HCT116 (cell line): ENCODE measurements around the gene PDE6G. TPM values are rescaled to one million over a fixed set of nuclear protein-coding genes. Genes with fewer than 3 reads are reported as not detected.

Source experiments
- ATAC-seq: fragments of 200-7000 bp; cut with Tn5 transposase; 2 replicates; pipeline ENCODE4 v1.9.1; 2020; ENCODE audit warnings: mild to moderate bottlenecking, moderate library complexity
- BruUV-seq: library from RNA; stranded (reverse); fragments of 400-500 nt; replicated peaks from 2 replicates; lab custom pipeline; 2021; lab: Mats Ljungman, UMichigan
- CTCF ChIA-PET: fragments of 300-600 bp; sonication (Branson Sonifier 250); formaldehyde crosslinking; loops from one replicate; lab custom pipeline; 2021; ENCODE audit warnings: antibody characterized with exemption; lab: Charles Lee
- POLR2A ChIA-PET: fragments of 300-600, 350-600 bp; sonication (Branson Sonifier 250); formaldehyde crosslinking; loops from one replicate; lab custom pipeline; 2021; ENCODE audit warnings: antibody characterized with exemption; lab: Charles Lee
- RAD21 ChIA-PET, 2 experiments: fragments of 300-600 bp; sonication (Branson Sonifier 250); formaldehyde crosslinking; loops; one replicate each; lab custom pipeline; 2023; ENCODE audit warnings: low total read pairs in 2 of 2; ENCODE audit not compliant: uncharacterized antibody in 2 of 2, unreplicated experiment in 2 of 2, low non-redundant PET in 1 of 2; lab: Charles Lee
- DNase-seq: peaks from one replicate; pipeline ENCODE4 v3.0.0-alpha.2; 2010; ENCODE audit warnings: low read depth, low spot score
- H2AFZ ChIP-seq: fragments of 200-600 bp; shearing (Covaris generic), sonication (generic); 2 replicates; pipeline ENCODE4 v1.6.1; 2017; ENCODE audit warnings: low read depth, mixed run types, mixed read lengths, antibody characterized with exemption, low read length; ENCODE audit not compliant: poor library complexity, severe bottlenecking
- H3K27ac ChIP-seq: 2 replicates; pipeline ENCODE4 v1.5.1; 2012; ENCODE audit warnings: low read depth, low read length
- H3K27me3 ChIP-seq: fragments of 200-600 bp; sonication (generic); 2 replicates; pipeline ENCODE4 v1.6.1; 2016; ENCODE audit warnings: mixed run types, low read length, mixed read lengths; ENCODE audit not compliant: insufficient read depth
- H3K36me3 ChIP-seq, 2 experiments: fragments of 200-500 bp in 1 of 2; fragments of 200-600 bp in 1 of 2; sonication (Bioruptor generic) in 1 of 2; sonication (generic) in 1 of 2; 2 replicates each; pipeline versions ENCODE4 v1.5.1 to v1.6.1; 2014 to 2016; ENCODE audit warnings: low read length in 2 of 2, inconsistent platforms in 1 of 2, mixed read lengths in 1 of 2, mixed run types in 1 of 2; ENCODE audit not compliant: insufficient read depth in 2 of 2, control insufficient read depth in 1 of 2
- H3K4me1 ChIP-seq, 2 experiments: fragments of 200-600 bp in 1 of 2; sonication (generic) in 1 of 2; 2 replicates each; pipeline versions ENCODE4 v1.5.1 to v1.6.1; 2012 to 2017; ENCODE audit warnings: low read length in 2 of 2, inconsistent platforms in 1 of 2, mild to moderate bottlenecking in 1 of 2, mixed read lengths in 1 of 2, mixed run types in 1 of 2, moderate library complexity in 1 of 2; ENCODE audit not compliant: insufficient read depth in 2 of 2, control insufficient read depth in 1 of 2
- H3K4me2 ChIP-seq: fragments of 200-600 bp; sonication (generic); 2 replicates; pipeline ENCODE4 v1.6.1; 2017; ENCODE audit warnings: mixed run types, low read length, mixed read lengths
- H3K4me3 ChIP-seq, 2 experiments: fragments of 200-600 bp in 1 of 2; sonication (generic) in 1 of 2; replicated peaks in 1 of 2; 2 replicates each; pipeline ENCODE4 v1.5.1; 2011 to 2016; ENCODE audit warnings: low read length in 2 of 2, control low read depth in 1 of 2, low read depth in 1 of 2, mild to moderate bottlenecking in 1 of 2, mixed read lengths in 1 of 2, mixed run types in 1 of 2
- H3K79me2 ChIP-seq: fragments of 200-600 bp; sonication (generic); 2 replicates; pipeline ENCODE4 v1.6.1; 2017; ENCODE audit warnings: mild to moderate bottlenecking, mixed run types, low read length, moderate library complexity, mixed read lengths; ENCODE audit not compliant: insufficient read depth
- H3K9ac ChIP-seq: fragments of 200-600 bp; sonication (generic); 2 replicates; pipeline ENCODE4 v1.6.1; 2016; ENCODE audit warnings: low read length, mixed read lengths
- H3K9me2 ChIP-seq: fragments of 200-600 bp; sonication (generic), shearing (Covaris generic); 2 replicates; pipeline ENCODE4 v1.6.1; 2017; ENCODE audit warnings: mixed run types, mild to moderate bottlenecking, moderate library complexity; ENCODE audit not compliant: insufficient read depth
- H3K9me3 ChIP-seq, 2 experiments: fragments of 200-500 bp in 1 of 2; fragments of 200-600 bp in 1 of 2; sonication (Bioruptor generic) in 1 of 2; sonication (generic) in 1 of 2; 2 replicates each; pipeline ENCODE4 v1.6.1; 2014 to 2017; ENCODE audit warnings: low read length in 2 of 2, mixed read lengths in 2 of 2, inconsistent platforms in 1 of 2, low read depth in 1 of 2, mild to moderate bottlenecking in 1 of 2, mixed run types in 1 of 2, moderate library complexity in 1 of 2; ENCODE audit not compliant: control insufficient read depth in 1 of 2, insufficient read depth in 1 of 2
- H4K20me1 ChIP-seq: fragments of 200-600 bp; sonication (generic), shearing (Covaris generic); 2 replicates; pipeline ENCODE4 v1.6.1; 2017; ENCODE audit warnings: mixed run types, mild to moderate bottlenecking, moderate library complexity; ENCODE audit not compliant: insufficient read depth
- CBX3 ChIP-seq: IDR thresholded peaks from 2 replicates; pipeline ENCODE4 v1.6.1; 2012; ENCODE audit warnings: low read depth
- CEBPB ChIP-seq: IDR thresholded peaks from 2 replicates; pipeline ENCODE4 v1.6.1; 2012; ENCODE audit warnings: low read depth
- EGR1 ChIP-seq: IDR thresholded peaks from 2 replicates; pipeline ENCODE4 v1.6.1; 2012; ENCODE audit warnings: low read depth
- ELF1 ChIP-seq: IDR thresholded peaks from 2 replicates; pipeline ENCODE4 v1.6.1; 2012; ENCODE audit warnings: low read depth, borderline replicate concordance
- EZH2 ChIP-seq: fragments of 200-600 bp; sonication (generic); IDR thresholded peaks from 2 replicates; pipeline ENCODE4 v1.6.1; 2017; ENCODE audit warnings: antibody characterized with exemption, mixed run types
- EZH2phosphoT487 ChIP-seq: fragments of 200-600 bp; IDR thresholded peaks from 2 replicates; pipeline ENCODE4 v1.6.1; 2018; ENCODE audit warnings: antibody characterized with exemption, borderline replicate concordance
- FOSL1 ChIP-seq: IDR thresholded peaks from 2 replicates; pipeline ENCODE4 v1.6.1; 2012; ENCODE audit warnings: low read depth
- JUND ChIP-seq: IDR thresholded peaks from 2 replicates; pipeline ENCODE4 v1.6.1; 2012
- MAX ChIP-seq: IDR thresholded peaks from 2 replicates; pipeline ENCODE4 v1.6.1; 2012
- RAD21 ChIP-seq: IDR thresholded peaks from 2 replicates; pipeline ENCODE4 v1.6.1; 2012; ENCODE audit warnings: low read depth, mild to moderate bottlenecking
- SP1 ChIP-seq: IDR thresholded peaks from 2 replicates; pipeline ENCODE4 v1.6.1; 2012; ENCODE audit warnings: low read depth
- SRF ChIP-seq: IDR thresholded peaks from 2 replicates; pipeline ENCODE4 v1.6.1; 2012; ENCODE audit warnings: low read depth
- TCF7L2 ChIP-seq: IDR thresholded peaks from 2 replicates; pipeline ENCODE4 v1.7.0; 2011; ENCODE audit warnings: borderline replicate concordance, inconsistent platforms; ENCODE audit not compliant: insufficient read depth, insufficient read length; ENCODE audit errors: extremely low read depth
- ZBTB33 ChIP-seq: IDR thresholded peaks from 2 replicates; pipeline ENCODE4 v1.6.1; 2011; ENCODE audit warnings: mild to moderate bottlenecking, low read length, moderate library complexity; ENCODE audit not compliant: insufficient replicate concordance; ENCODE audit errors: extremely low read depth
- ZFX ChIP-seq: fragments of 450-650 bp; IDR thresholded peaks from 2 replicates; pipeline ENCODE4 v1.6.1; 2017
- intact Hi-C: fragments of 100-400 bp; cut with micrococcal nuclease; formaldehyde crosslinking; loops from 2 replicates; pipeline ENCODE4 v1.10.0; 2022
- total RNA-seq: library from RNA; stranded (reverse); gene quantifications from one replicate; pipeline ENCODE4 v1.2.1, GENCODE V29; 2021; ENCODE audit not compliant: unreplicated experiment
- TF ChIP-seq, protein P1 (sequence below), 3 experiments: fragments of 200-600 bp in 1 of 3; sonication (generic) in 1 of 3; IDR thresholded peaks in 2 of 3; conservative IDR thresholded peaks in 1 of 3; 2 replicates each; pipeline ENCODE4 v1.5.1; 2012 to 2017; ENCODE audit warnings: low read depth in 2 of 3, low read length in 2 of 3, antibody characterized with exemption in 1 of 3, borderline replicate concordance in 1 of 3, control low read depth in 1 of 3, mild to moderate bottlenecking in 1 of 3, mixed read lengths in 1 of 3, mixed run types in 1 of 3, moderate library complexity in 1 of 3; ENCODE audit not compliant: insufficient read depth in 1 of 3

The PDE6G gene
- total RNA-seq, 1 experiment from 2014 or later, result not detected

- intact Hi-C loops, result no loop called here
- H2AFZ ChIP-seq, result no peak overlapping the region
- peaks cover 10 to 15% of the 10 kb centered on the region in 2 experiments for H3K4me1 ChIP-seq
- DNase-seq (no peak), ATAC-seq (no peak)
- no peaks in the 10 kb centered on the region for H3K27me3 ChIP-seq
- RAD21 ChIA-PET, result no interaction called here
- H3K9me3 ChIP-seq, result no peaks in the 10 kb centered on the region
- POLR2A ChIA-PET, result no interaction called here
- no peak overlapping the region; the same call in 1 of the 2 replicates for H3K27ac ChIP-seq
- no peak overlapping the region for H3K4me3 ChIP-seq
- no TSS peak for BruUV-seq
- H3K79me2 ChIP-seq, result peaks cover 85% of the 10 kb centered on the region
- no peaks in the 10 kb centered on the region for H3K9me2 ChIP-seq
- H4K20me1 ChIP-seq, result peaks cover 6% of the 10 kb centered on the region; the same call in 1 of the 2 replicates
- H3K4me2 ChIP-seq, result no peak overlapping the region
- peaks cover 44 to 82% of the 10 kb centered on the region in 2 experiments for H3K36me3 ChIP-seq
- CTCF ChIA-PET, result no interaction called here
- no peak overlapping the region for H3K9ac ChIP-seq
- TF ChIP-seq CBX3, result no peak
- no peak for TF ChIP-seq CEBPB
- TF ChIP-seq FOSL1, result no peak
- no peak for TF ChIP-seq EGR1
- TF ChIP-seq ZBTB33, result no peak
- no peak for TF ChIP-seq JUND
- TF ChIP-seq, protein P1, sequence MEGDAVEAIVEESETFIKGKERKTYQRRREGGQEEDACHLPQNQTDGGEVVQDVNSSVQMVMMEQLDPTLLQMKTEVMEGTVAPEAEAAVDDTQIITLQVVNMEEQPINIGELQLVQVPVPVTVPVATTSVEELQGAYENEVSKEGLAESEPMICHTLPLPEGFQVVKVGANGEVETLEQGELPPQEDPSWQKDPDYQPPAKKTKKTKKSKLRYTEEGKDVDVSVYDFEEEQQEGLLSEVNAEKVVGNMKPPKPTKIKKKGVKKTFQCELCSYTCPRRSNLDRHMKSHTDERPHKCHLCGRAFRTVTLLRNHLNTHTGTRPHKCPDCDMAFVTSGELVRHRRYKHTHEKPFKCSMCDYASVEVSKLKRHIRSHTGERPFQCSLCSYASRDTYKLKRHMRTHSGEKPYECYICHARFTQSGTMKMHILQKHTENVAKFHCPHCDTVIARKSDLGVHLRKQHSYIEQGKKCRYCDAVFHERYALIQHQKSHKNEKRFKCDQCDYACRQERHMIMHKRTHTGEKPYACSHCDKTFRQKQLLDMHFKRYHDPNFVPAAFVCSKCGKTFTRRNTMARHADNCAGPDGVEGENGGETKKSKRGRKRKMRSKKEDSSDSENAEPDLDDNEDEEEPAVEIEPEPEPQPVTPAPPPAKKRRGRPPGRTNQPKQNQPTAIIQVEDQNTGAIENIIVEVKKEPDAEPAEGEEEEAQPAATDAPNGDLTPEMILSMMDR (IDR thresholded peaks at IDR 0.05 in 2 of 3, conservative IDR thresholded peaks at IDR 0.05 in 1 of 3; ENCODE audit: borderline replicate concordance in 1 of 3, insufficient read depth in 1 of 3, low read depth in 2 of 3, low read length in 2 of 3), result no peak
- TF ChIP-seq EZH2, result no peak
- no peak for TF ChIP-seq EZH2phosphoT487
- no peak for TF ChIP-seq ZFX
- TF ChIP-seq MAX, result no peak
- TF ChIP-seq ELF1, result no peak
- TF ChIP-seq SRF, result no peak
- TF ChIP-seq TCF7L2, result no peak
- no peak for TF ChIP-seq RAD21
- no peak for TF ChIP-seq SP1
These were observed 32.3 kb upstream of the PDE6G start for GRCh38 chr17:81688616-81689015.
